Astrocyte (in vitro differentiated cells and primary cell): ENCODE measurements around the gene NREP. TPM values are rescaled to one million over a fixed set of nuclear protein-coding genes. Genes with fewer than 3 reads are reported as not detected.

Experiments used
- DNase-seq: peaks from one replicate; pipeline ENCODE4 v3.0.0-alpha.2; 2010; ENCODE audit warnings: low read depth
- FAIRE-seq: peaks from 2 replicates; lab custom pipeline; 2011; peaks lifted over from hg19 to GRCh38; lab: Jason Lieb, UNC
- H2AFZ ChIP-seq: 2 replicates; pipeline ENCODE4 v1.6.0; 2012; ENCODE audit warnings: low read depth, low read length, inconsistent platforms
- H3K27ac ChIP-seq: 2 replicates; pipeline ENCODE4 v1.5.1; 2011; ENCODE audit warnings: low read depth, low read length, inconsistent platforms
- H3K27me3 ChIP-seq: 2 replicates; pipeline ENCODE4 v1.6.0; 2011; ENCODE audit warnings: low read length, inconsistent platforms; ENCODE audit not compliant: insufficient read depth
- H3K36me3 ChIP-seq: 2 replicates; pipeline ENCODE4 v1.5.1; 2011; ENCODE audit warnings: low read length, inconsistent platforms; ENCODE audit not compliant: insufficient read depth
- H3K4me1 ChIP-seq: 2 replicates; pipeline ENCODE4 v1.5.1; 2011; ENCODE audit warnings: low read length, inconsistent platforms; ENCODE audit not compliant: insufficient read depth
- H3K4me2 ChIP-seq: 2 replicates; pipeline ENCODE4 v1.6.0; 2012; ENCODE audit warnings: low read length, inconsistent platforms
- H3K4me3 ChIP-seq: 2 replicates; pipeline ENCODE4 v1.5.1; 2011; ENCODE audit warnings: low read depth, mild to moderate bottlenecking, low read length, inconsistent platforms; ENCODE audit not compliant: insufficient read depth
- H3K79me2 ChIP-seq: 2 replicates; pipeline ENCODE4 v1.6.0; 2012; ENCODE audit warnings: mild to moderate bottlenecking, low read length, inconsistent platforms; ENCODE audit not compliant: insufficient read depth
- H3K9ac ChIP-seq: 2 replicates; pipeline ENCODE4 v1.6.0; 2012; ENCODE audit warnings: mild to moderate bottlenecking, low read length, inconsistent platforms
- H3K9me3 ChIP-seq: 2 replicates; pipeline ENCODE4 v1.5.1; 2012; ENCODE audit warnings: low read depth, mild to moderate bottlenecking, low read length, inconsistent platforms; ENCODE audit not compliant: insufficient read depth
- H4K20me1 ChIP-seq: 2 replicates; pipeline ENCODE4 v1.6.0; 2012; ENCODE audit warnings: low read length, inconsistent platforms; ENCODE audit not compliant: insufficient read depth
- H3K27ac Mint-ChIP-seq: one replicate; pipeline ENCODE4 v1.8.0; 2021; ENCODE audit warnings: mild to moderate bottlenecking, mixed read lengths; ENCODE audit not compliant: unreplicated experiment
- H3K27me3 Mint-ChIP-seq: one replicate; pipeline ENCODE4 v1.8.0; 2021; ENCODE audit warnings: low read depth, mixed read lengths; ENCODE audit not compliant: unreplicated experiment
- H3K36me3 Mint-ChIP-seq: one replicate; pipeline ENCODE4 v1.8.0; 2021; ENCODE audit warnings: low read depth, mixed read lengths; ENCODE audit not compliant: unreplicated experiment
- H3K4me1 Mint-ChIP-seq: one replicate; pipeline ENCODE4 v1.8.0; 2021; ENCODE audit warnings: low read depth, mixed read lengths; ENCODE audit not compliant: unreplicated experiment
- H3K4me3 Mint-ChIP-seq: one replicate; pipeline ENCODE4 v1.8.0; 2021; ENCODE audit warnings: mild to moderate bottlenecking, moderate library complexity, mixed read lengths; ENCODE audit not compliant: unreplicated experiment
- H3K9me3 Mint-ChIP-seq: one replicate; pipeline ENCODE4 v1.8.0; 2021; ENCODE audit warnings: mild to moderate bottlenecking, mixed read lengths; ENCODE audit not compliant: unreplicated experiment
- EZH2 ChIP-seq: IDR thresholded peaks from 2 replicates; pipeline ENCODE4 v1.6.1; 2012; ENCODE audit warnings: mild to moderate bottlenecking, low read length, inconsistent platforms; ENCODE audit not compliant: insufficient read depth
- total RNA-seq: library from RNA; stranded (reverse); gene quantifications from 2 replicates; pipeline ENCODE4 v1.2.1, GENCODE V29; 2021
- TF ChIP-seq, protein P1 (sequence below): IDR thresholded peaks from 2 replicates; pipeline ENCODE4 v1.5.1; 2011; ENCODE audit warnings: low read depth, mild to moderate bottlenecking, inconsistent platforms, low read length, moderate library complexity; ENCODE audit not compliant: insufficient read depth

NREP gene
- total RNA-seq, 1 donor from 2014 or later: 185 TPM

DNA sequence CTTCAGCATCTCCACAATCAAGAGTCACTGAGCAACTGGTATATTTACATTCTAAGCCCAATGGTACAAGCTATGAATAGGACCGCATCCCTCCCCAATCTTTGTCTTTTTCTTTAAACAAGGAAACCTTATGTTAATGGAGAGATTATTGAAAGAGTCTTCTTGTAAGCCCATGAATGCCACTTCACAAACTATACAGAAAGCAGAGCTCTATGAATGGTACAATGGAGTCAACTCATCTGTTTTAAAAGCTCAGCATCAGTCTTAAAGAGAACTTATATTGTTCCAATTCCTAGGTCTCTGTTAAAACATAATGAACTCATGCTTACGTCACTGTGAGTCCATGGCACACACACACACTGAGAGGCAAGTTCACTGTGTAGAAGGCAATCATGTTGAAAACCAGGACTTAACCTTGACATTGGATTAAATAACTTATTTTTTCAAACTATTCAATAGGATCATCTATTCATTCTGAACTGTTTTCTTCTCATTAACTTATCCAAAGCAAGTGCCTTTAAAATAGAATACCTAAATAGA is 4.5 kb downstream of the NREP start:
- FAIRE-seq (peak; percentile 37), DNase-seq (no peak)
- Histone ChIP-seq H3K27me3 (no peaks in the 10 kb centered on the region), H3K4me2 (peak overlapping the region; percentile 92), H3K9me3 (no peaks in the 10 kb centered on the region), H3K36me3 (peaks cover 16% of the 10 kb centered on the region), H2AFZ (no peak overlapping the region), H3K4me3 (peak overlapping the region; percentile 20), H3K79me2 (peaks cover 89% of the 10 kb centered on the region), H3K27ac (peak overlapping the region; percentile 29), H4K20me1 (peaks cover 5% of the 10 kb centered on the region), H3K4me1 (peaks cover 36% of the 10 kb centered on the region), H3K9ac (no peak overlapping the region)
- TF ChIP-seq, protein P1, sequence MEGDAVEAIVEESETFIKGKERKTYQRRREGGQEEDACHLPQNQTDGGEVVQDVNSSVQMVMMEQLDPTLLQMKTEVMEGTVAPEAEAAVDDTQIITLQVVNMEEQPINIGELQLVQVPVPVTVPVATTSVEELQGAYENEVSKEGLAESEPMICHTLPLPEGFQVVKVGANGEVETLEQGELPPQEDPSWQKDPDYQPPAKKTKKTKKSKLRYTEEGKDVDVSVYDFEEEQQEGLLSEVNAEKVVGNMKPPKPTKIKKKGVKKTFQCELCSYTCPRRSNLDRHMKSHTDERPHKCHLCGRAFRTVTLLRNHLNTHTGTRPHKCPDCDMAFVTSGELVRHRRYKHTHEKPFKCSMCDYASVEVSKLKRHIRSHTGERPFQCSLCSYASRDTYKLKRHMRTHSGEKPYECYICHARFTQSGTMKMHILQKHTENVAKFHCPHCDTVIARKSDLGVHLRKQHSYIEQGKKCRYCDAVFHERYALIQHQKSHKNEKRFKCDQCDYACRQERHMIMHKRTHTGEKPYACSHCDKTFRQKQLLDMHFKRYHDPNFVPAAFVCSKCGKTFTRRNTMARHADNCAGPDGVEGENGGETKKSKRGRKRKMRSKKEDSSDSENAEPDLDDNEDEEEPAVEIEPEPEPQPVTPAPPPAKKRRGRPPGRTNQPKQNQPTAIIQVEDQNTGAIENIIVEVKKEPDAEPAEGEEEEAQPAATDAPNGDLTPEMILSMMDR: no peak
- no peak for TF ChIP-seq EZH2
- Mint-ChIP-seq H3K36me3 (peaks cover 7% of the 10 kb centered on the region), H3K4me3 (peak overlapping the region; percentile 75), H3K27ac (no peak overlapping the region), H3K27me3 (no peaks in the 10 kb centered on the region), H3K9me3 (no peaks in the 10 kb centered on the region), H3K4me1 (peaks cover 26% of the 10 kb centered on the region)

- H3K9me3 Mint-ChIP-seq: no peaks in the 10 kb centered on the region
- Histone ChIP-seq H3K27ac (peak overlapping the region; percentile 98), H2AFZ (no peak overlapping the region), H4K20me1 (peaks cover 5% of the 10 kb centered on the region), H3K36me3 (peaks cover 20% of the 10 kb centered on the region), H3K79me2 (peaks cover 95% of the 10 kb centered on the region), H3K9ac (peak overlapping the region; percentile 82), H3K4me1 (peaks cover 49% of the 10 kb centered on the region), H3K9me3 (no peaks in the 10 kb centered on the region), H3K27me3 (no peaks in the 10 kb centered on the region), H3K4me3 (no peak overlapping the region), H3K4me2 (peak overlapping the region; percentile 78)
- peaks cover 7% of the 10 kb centered on the region for H3K36me3 Mint-ChIP-seq
- no peak for TF ChIP-seq EZH2
- TF ChIP-seq, protein P1: no peak
- FAIRE-seq (peak; percentile 37), DNase-seq (no peak)
- H3K27me3 Mint-ChIP-seq: no peaks in the 10 kb centered on the region
- peaks cover 27% of the 10 kb centered on the region for H3K4me1 Mint-ChIP-seq
- no peak overlapping the region for H3K27ac Mint-ChIP-seq
- H3K4me3 Mint-ChIP-seq: no peak overlapping the region
These were observed 7.5 kb downstream of the NREP start for GRCh38 chr5:111749303-111750026.
